GM23338 (cell line): ENCODE measurements around the gene SNX32. TPM values are rescaled to one million over a fixed set of nuclear protein-coding genes. Genes with fewer than 3 reads are reported as not detected.

Experiments used
- ATAC-seq: fragments of 200-7000 bp; cut with Tn5 transposase; 3 replicates; pipeline ENCODE4 v1.9.1; 2020
- DNase-seq: peaks from one replicate; pipeline ENCODE4 v3.0.0-alpha.2; 2015; ENCODE audit warnings: low spot score
- H2AFZ ChIP-seq: fragments of 200-600 bp; sonication (generic); 2 replicates; pipeline ENCODE4 v1.8.0; 2016; ENCODE audit warnings: antibody characterized with exemption, mild to moderate bottlenecking, moderate library complexity
- H3F3A ChIP-seq: fragments of 200-600 bp; sonication (generic); replicated peaks from 2 replicates; pipeline ENCODE4 v1.8.0; 2017; ENCODE audit warnings: antibody characterized with exemption, mixed run types, low read depth
- H3K27ac ChIP-seq: fragments of 200-600 bp; sonication (generic); 2 replicates; pipeline ENCODE4 v1.6.1; 2016; ENCODE audit warnings: low read depth
- H3K27me3 ChIP-seq: fragments of 200-600 bp; sonication (generic); 2 replicates; pipeline ENCODE4 v1.8.0; 2016; ENCODE audit warnings: mild to moderate bottlenecking, mixed run types, moderate library complexity; ENCODE audit not compliant: insufficient read depth
- H3K36me3 ChIP-seq: fragments of 200-600 bp; sonication (generic); 2 replicates; pipeline ENCODE4 v1.8.0; 2016; ENCODE audit warnings: mild to moderate bottlenecking; ENCODE audit not compliant: insufficient read depth
- H3K4me1 ChIP-seq: fragments of 200-600 bp; sonication (generic); 2 replicates; pipeline ENCODE4 v1.8.0; 2016; ENCODE audit warnings: mild to moderate bottlenecking, moderate library complexity; ENCODE audit not compliant: insufficient read depth
- H3K4me2 ChIP-seq: fragments of 200-600 bp; sonication (generic); 2 replicates; pipeline ENCODE4 v1.7.1; 2017; ENCODE audit warnings: mixed run types
- H3K4me3 ChIP-seq: fragments of 200-600 bp; sonication (generic); 2 replicates; pipeline ENCODE4 v1.6.1; 2016; ENCODE audit warnings: mixed run types
- H3K79me2 ChIP-seq: fragments of 200-600 bp; sonication (generic); replicated peaks from 2 replicates; pipeline ENCODE4 v1.8.0; 2017; ENCODE audit warnings: mild to moderate bottlenecking; ENCODE audit not compliant: insufficient read depth
- H3K9me2 ChIP-seq: fragments of 200-600 bp; sonication (generic); 2 replicates; pipeline ENCODE4 v1.8.0; 2017; ENCODE audit not compliant: insufficient read depth
- H4K20me1 ChIP-seq: fragments of 200-600 bp; sonication (generic); replicated peaks from 2 replicates; pipeline ENCODE4 v1.8.0; 2017; ENCODE audit warnings: mild to moderate bottlenecking; ENCODE audit not compliant: insufficient read depth
- H3K27ac Mint-ChIP-seq: 2 replicates; pipeline ENCODE4 v1.8.0; 2020; ENCODE audit warnings: inconsistent platforms, mild to moderate bottlenecking, moderate library complexity, mixed read lengths
- H3K27me3 Mint-ChIP-seq: 3 replicates; pipeline ENCODE4 v1.8.0; 2022; ENCODE audit warnings: low read depth, mild to moderate bottlenecking, moderate library complexity, mixed read lengths, inconsistent platforms; ENCODE audit not compliant: insufficient read depth, poor library complexity
- H3K36me3 Mint-ChIP-seq: 3 replicates; pipeline ENCODE4 v1.8.0; 2021; ENCODE audit warnings: low read depth, mild to moderate bottlenecking, inconsistent platforms, moderate library complexity, mixed read lengths
- H3K4me1 Mint-ChIP-seq: 3 replicates; pipeline ENCODE4 v1.8.0; 2020; ENCODE audit warnings: mild to moderate bottlenecking, inconsistent platforms, mixed read lengths
- H3K4me3 Mint-ChIP-seq: 3 replicates; pipeline ENCODE4 v1.8.0; 2021; ENCODE audit warnings: moderate library complexity, mild to moderate bottlenecking, inconsistent platforms, mixed read lengths
- H3K9me3 Mint-ChIP-seq: 3 replicates; pipeline ENCODE4 v1.8.0; 2020; ENCODE audit warnings: moderate library complexity, mild to moderate bottlenecking, inconsistent platforms, mixed read lengths
- EZH2 ChIP-seq: fragments of 200-600 bp; sonication (generic); IDR thresholded peaks from one replicate; pipeline ENCODE4 v1.8.0; 2017; ENCODE audit warnings: antibody characterized with exemption, mild to moderate bottlenecking, low read depth; ENCODE audit not compliant: unreplicated experiment
- JUNB ChIP-seq: IDR thresholded peaks from one replicate; pipeline ENCODE4 v1.6.1; 2016; ENCODE audit warnings: antibody characterized with exemption; ENCODE audit not compliant: unreplicated experiment
- NANOG ChIP-seq: IDR thresholded peaks from 2 replicates; pipeline ENCODE4 v1.6.1; 2016; ENCODE audit warnings: antibody characterized with exemption, borderline replicate concordance
- POLR2AphosphoS5 ChIP-seq: IDR thresholded peaks from 2 replicates; pipeline ENCODE4 v1.6.1; 2016; ENCODE audit warnings: antibody characterized with exemption, low read depth
- STAT1 ChIP-seq: IDR thresholded peaks from one replicate; pipeline ENCODE4 v1.6.1; 2016; ENCODE audit warnings: antibody characterized with exemption; ENCODE audit not compliant: unreplicated experiment
- ZNF331 ChIP-seq: fragments of 250-450 bp; sonication (Bioruptor Pico); IDR thresholded peaks from 2 replicates; pipeline ENCODE4 v1.5.0; 2020; ENCODE audit warnings: low read depth, mild to moderate bottlenecking, moderate library complexity
- polyA plus RNA-seq: library from polyadenylated mRNA; unstranded; fragments of >200 nt; fragmentation: Nextera tagmentation; extraction: Ambion mirVana; gene quantifications from 2 replicates; pipeline ENCODE4 v1.2.1, GENCODE V29; 2016
- total RNA-seq: library from RNA; depleted of rRNA; stranded (reverse); fragments of >200 nt; shearing (Covaris generic); gene quantifications from 2 replicates; pipeline ENCODE4 v1.2.3, GENCODE V29; 2014
- TF ChIP-seq, protein P1 (sequence below): IDR thresholded peaks from one replicate; pipeline ENCODE4 v1.6.1; 2018; ENCODE audit warnings: antibody characterized with exemption; ENCODE audit not compliant: unreplicated experiment
- TF ChIP-seq, protein P2 (sequence below): IDR thresholded peaks from 2 replicates; pipeline ENCODE4 v1.6.1; 2016; ENCODE audit warnings: antibody characterized with exemption

The SNX32 gene
- total and polyA plus RNA-seq, 2 experiments from 2014 or later, result 0.49 to 1.2 TPM

- H3K4me1 ChIP-seq, result no peaks in the 10 kb centered on the region
- ATAC-seq (no peak), DNase-seq (no peak)
- peaks cover 7% of the 10 kb centered on the region; the same call in 1 of the 2 replicates for H3K36me3 ChIP-seq
- no peak overlapping the region for H3K4me3 ChIP-seq
- TF ChIP-seq POLR2AphosphoS5 (no peak), STAT1 (no peak), EZH2 (no peak)
- TF ChIP-seq, protein P1, sequence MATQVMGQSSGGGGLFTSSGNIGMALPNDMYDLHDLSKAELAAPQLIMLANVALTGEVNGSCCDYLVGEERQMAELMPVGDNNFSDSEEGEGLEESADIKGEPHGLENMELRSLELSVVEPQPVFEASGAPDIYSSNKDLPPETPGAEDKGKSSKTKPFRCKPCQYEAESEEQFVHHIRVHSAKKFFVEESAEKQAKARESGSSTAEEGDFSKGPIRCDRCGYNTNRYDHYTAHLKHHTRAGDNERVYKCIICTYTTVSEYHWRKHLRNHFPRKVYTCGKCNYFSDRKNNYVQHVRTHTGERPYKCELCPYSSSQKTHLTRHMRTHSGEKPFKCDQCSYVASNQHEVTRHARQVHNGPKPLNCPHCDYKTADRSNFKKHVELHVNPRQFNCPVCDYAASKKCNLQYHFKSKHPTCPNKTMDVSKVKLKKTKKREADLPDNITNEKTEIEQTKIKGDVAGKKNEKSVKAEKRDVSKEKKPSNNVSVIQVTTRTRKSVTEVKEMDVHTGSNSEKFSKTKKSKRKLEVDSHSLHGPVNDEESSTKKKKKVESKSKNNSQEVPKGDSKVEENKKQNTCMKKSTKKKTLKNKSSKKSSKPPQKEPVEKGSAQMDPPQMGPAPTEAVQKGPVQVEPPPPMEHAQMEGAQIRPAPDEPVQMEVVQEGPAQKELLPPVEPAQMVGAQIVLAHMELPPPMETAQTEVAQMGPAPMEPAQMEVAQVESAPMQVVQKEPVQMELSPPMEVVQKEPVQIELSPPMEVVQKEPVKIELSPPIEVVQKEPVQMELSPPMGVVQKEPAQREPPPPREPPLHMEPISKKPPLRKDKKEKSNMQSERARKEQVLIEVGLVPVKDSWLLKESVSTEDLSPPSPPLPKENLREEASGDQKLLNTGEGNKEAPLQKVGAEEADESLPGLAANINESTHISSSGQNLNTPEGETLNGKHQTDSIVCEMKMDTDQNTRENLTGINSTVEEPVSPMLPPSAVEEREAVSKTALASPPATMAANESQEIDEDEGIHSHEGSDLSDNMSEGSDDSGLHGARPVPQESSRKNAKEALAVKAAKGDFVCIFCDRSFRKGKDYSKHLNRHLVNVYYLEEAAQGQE, result no peak
- no peaks in the 10 kb centered on the region for H3K9me2 ChIP-seq
- H3K4me2 ChIP-seq, result no peak overlapping the region
- Mint-ChIP-seq H3K27ac (no peak overlapping the region; the same call in 1 of the 2 replicates), H3K36me3 (peaks cover 32% of the 10 kb centered on the region), H3K4me3 (no peak overlapping the region), H3K4me1 (peaks cover 4% of the 10 kb centered on the region), H3K9me3 (no peaks in the 10 kb centered on the region), H3K27me3 (peaks cover 18% of the 10 kb centered on the region)
- no peak overlapping the region for H3K27ac ChIP-seq
- no peaks in the 10 kb centered on the region for H3K79me2 ChIP-seq
- H2AFZ ChIP-seq, result no peak overlapping the region
- H3K27me3 ChIP-seq, result no peaks in the 10 kb centered on the region
- peaks cover 12% of the 10 kb centered on the region; the same call in 1 of the 2 replicates for H4K20me1 ChIP-seq
- H3F3A ChIP-seq, result peaks cover 10% of the 10 kb centered on the region; the same call in 1 of the 2 replicates
These were observed 47.2 kb downstream of the SNX32 start for GRCh38 chr11:65880844-65881421.

DNA sequence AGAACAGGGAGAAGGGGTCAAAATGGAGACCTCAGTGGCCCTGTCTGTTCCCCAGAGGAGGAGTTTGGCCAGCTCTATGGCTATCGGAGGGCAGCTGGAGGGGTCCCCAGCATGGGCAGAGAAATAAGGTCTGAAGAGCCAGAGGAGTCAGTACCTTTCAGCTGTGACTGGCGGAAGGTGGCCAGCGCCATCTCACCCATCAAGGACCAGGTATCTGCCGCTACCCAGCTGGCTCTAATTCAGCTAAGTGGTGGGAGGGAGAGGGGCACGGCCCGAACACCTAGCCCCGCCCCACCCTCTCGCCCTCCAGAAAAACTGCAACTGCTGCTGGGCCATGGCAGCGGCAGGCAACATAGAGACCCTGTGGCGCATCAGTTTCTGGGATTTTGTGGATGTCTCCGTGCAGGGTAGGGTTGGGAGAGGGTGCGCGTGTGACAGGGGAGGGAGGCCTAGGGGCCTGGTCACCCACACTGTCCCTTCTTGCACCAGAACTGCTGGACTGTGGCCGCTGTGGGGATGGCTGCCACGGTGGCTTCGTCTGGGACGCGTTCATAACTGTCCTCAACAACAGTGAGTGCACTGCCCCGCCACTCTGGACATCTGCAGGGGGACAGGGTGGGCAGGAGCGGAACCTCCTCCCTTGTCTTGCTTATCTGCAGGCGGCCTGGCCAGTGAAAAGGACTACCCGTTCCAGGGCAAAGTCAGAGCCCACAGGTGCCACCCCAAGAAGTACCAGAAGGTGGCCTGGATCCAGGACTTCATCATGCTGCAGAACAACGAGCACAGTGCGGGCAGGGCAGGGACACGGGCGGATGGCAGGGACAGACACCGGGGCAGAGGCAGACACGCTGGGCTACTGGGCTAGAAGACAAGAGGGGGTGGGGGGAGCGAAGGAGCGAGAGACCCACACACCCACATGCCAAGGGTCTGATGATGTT, 48.6 kb downstream of the SNX32 start:
- H3K27ac Mint-ChIP-seq, result no peak overlapping the region
- Histone ChIP-seq H3K9me2 (no peaks in the 10 kb centered on the region), H4K20me1 (peaks cover 15% of the 10 kb centered on the region; the same call in 1 of the 2 replicates), H3K4me3 (no peak overlapping the region), H3K27me3 (no peaks in the 10 kb centered on the region), H3F3A (peaks cover 16% of the 10 kb centered on the region), H3K36me3 (peaks cover 14% of the 10 kb centered on the region; the same call in 1 of the 2 replicates), H3K4me2 (no peak overlapping the region), H3K4me1 (peaks cover 5% of the 10 kb centered on the region; the same call in 1 of the 2 replicates), H2AFZ (no peak overlapping the region), H3K79me2 (0 out of 2 replicates have a peak, but pooled peaks cover 9% of the 10 kb centered on the region), H3K27ac (no peak overlapping the region)
- TF ChIP-seq ZNF331 (CRISPR knock-in tag) (no peak), JUNB (no peak), EZH2 (no peak), NANOG (no peak), STAT1 (no peak)
- TF ChIP-seq, protein P2, sequence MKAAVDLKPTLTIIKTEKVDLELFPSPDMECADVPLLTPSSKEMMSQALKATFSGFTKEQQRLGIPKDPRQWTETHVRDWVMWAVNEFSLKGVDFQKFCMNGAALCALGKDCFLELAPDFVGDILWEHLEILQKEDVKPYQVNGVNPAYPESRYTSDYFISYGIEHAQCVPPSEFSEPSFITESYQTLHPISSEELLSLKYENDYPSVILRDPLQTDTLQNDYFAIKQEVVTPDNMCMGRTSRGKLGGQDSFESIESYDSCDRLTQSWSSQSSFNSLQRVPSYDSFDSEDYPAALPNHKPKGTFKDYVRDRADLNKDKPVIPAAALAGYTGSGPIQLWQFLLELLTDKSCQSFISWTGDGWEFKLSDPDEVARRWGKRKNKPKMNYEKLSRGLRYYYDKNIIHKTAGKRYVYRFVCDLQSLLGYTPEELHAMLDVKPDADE, result no peak
- TF ChIP-seq, protein P1, result no peak
- no peak overlapping the region for H3K4me3 Mint-ChIP-seq
- DNase-seq (no peak), ATAC-seq (no peak)
- peaks cover 13% of the 10 kb centered on the region for H3K4me1 Mint-ChIP-seq
- H3K27me3 Mint-ChIP-seq, result peaks cover 16% of the 10 kb centered on the region
- H3K9me3 Mint-ChIP-seq, result peaks cover 2% of the 10 kb centered on the region; the same call in 1 of the 3 replicates
- H3K36me3 Mint-ChIP-seq, result peaks cover 44% of the 10 kb centered on the region
